ENCODE results near the gene TPBGL.

Gene TPBGL

DNA sequence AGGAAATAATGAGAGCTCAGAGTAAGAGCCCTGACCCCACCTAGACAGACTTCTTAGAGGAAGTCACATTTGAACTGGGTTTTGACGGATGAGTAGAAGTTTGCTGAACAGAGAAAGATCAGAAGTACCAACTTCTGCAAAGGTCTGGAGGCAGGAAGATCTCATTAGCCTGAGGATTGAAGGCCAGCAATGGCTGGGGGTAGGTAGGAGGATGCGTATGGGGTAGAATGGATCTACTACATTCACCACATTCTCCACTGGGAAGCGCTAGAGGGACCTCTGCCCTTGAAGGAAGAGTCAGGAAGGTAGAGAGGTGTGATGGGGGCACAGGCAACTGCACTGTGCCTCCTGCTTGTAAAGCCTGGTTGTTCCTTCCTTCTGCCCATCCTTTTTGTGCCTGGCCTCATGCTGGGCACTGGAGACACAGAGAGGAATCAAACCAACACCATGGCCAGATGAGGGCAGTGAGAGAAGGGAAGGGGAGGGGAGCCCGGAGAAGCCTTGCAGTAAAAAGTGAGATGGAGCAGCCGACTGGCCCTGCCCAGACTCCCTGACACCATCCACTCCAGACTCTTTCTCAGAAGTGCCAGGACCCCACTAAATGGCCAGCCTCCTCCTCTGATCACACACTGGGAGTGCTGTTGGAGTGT is 4.9 kb downstream of the TPBGL start:
- Histone ChIP-seq H3K27me3 (ENCODE audit: control insufficient read depth in 2 of 2, insufficient read depth in 2 of 2, low read length in 2 of 2) (peaks cover 11 to 23% of the 10 kb centered on the region in 2 donors), H3K27ac (ENCODE audit: low read depth in 2 of 2, low read length in 2 of 2) (no peak overlapping the region), H3K4me3 (ENCODE audit: low read length in 2 of 2) (no peak overlapping the region), H3K4me1 (ENCODE audit: control insufficient read depth in 2 of 2, insufficient read depth in 2 of 2, low read length in 2 of 2) (peaks cover 3 to 9% of the 10 kb centered on the region in 2 donors), H3K36me3 (ENCODE audit: control insufficient read depth in 2 of 2, insufficient read depth in 2 of 2, low read length in 2 of 2) (no peaks in the 10 kb centered on the region), H3K9me3 (ENCODE audit: control insufficient read depth in 2 of 2, low read length in 2 of 2) (no peaks in the 10 kb centered on the region), H3K9ac (ENCODE audit: low read depth in 1 of 2, low read length in 2 of 2) (no peak overlapping the region)

DNA sequence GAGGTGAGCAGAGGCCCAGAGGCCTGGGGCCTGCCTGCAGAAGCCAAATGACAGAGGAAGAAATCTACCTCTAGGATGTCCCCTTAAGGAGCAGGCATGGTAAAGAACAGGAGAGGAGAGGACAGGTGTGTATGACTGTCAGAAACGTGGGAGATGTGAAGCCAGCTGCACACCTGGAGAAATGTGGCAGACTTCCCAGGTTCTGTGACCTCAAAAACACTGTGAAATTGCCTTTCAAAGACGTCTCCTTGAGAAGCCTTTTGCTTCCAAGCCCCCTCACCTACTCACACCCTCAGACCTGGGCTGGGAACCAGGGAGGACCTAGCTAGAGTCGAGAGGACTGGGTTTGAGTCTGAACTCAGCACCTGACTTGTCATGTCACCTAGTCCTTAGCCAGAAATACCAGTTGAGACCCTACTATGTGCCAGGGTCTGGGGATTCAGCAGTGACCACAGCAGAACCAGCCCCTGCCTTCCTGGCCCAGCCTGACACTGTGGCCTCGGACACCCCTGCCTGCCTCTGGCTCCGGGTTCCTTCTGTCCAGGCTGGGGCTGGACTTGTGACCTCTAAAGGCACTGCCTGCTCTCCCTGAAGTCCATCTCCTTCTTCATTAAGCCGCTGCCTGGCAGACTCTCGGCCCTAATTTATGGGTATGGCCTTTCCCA is 5.6 kb downstream of the TPBGL start:
- H3K36me3 ChIP-seq (ENCODE audit: control insufficient read depth in 2 of 2, insufficient read depth in 2 of 2, low read length in 2 of 2): no peaks in the 10 kb centered on the region
- H3K4me1 ChIP-seq (ENCODE audit: control insufficient read depth in 2 of 2, insufficient read depth in 2 of 2, low read length in 2 of 2): peaks cover 0 to 7% of the 10 kb centered on the region in 2 donors
- H3K9me3 ChIP-seq (ENCODE audit: control insufficient read depth in 2 of 2, low read length in 2 of 2): no peaks in the 10 kb centered on the region
- H3K27ac ChIP-seq (ENCODE audit: low read depth in 2 of 2, low read length in 2 of 2): no peak overlapping the region
- peaks cover 11 to 19% of the 10 kb centered on the region in 2 donors for H3K27me3 ChIP-seq (ENCODE audit: control insufficient read depth in 2 of 2, insufficient read depth in 2 of 2, low read length in 2 of 2)
- no peak overlapping the region for H3K9ac ChIP-seq (ENCODE audit: low read depth in 1 of 2, low read length in 2 of 2)
- no peak overlapping the region for H3K4me3 ChIP-seq (ENCODE audit: low read length in 2 of 2)

GRCh38 chr11:75246671-75247350 is 6.2 kb downstream of the TPBGL start:
- no peak overlapping the region for H3K27ac ChIP-seq (ENCODE audit: low read depth in 2 of 2, low read length in 2 of 2)
- no peaks in the 10 kb centered on the region for H3K36me3 ChIP-seq (ENCODE audit: control insufficient read depth in 2 of 2, insufficient read depth in 2 of 2, low read length in 2 of 2)
- H3K27me3 ChIP-seq (ENCODE audit: control insufficient read depth in 2 of 2, insufficient read depth in 2 of 2, low read length in 2 of 2): peaks cover 11 to 19% of the 10 kb centered on the region in 2 donors
- peaks cover 0 to 3% of the 10 kb centered on the region in 2 donors for H3K4me1 ChIP-seq (ENCODE audit: control insufficient read depth in 2 of 2, insufficient read depth in 2 of 2, low read length in 2 of 2)
- no peak overlapping the region for H3K4me3 ChIP-seq (ENCODE audit: low read length in 2 of 2)
- H3K9ac ChIP-seq (ENCODE audit: low read depth in 1 of 2, low read length in 2 of 2): no peak overlapping the region
- no peaks in the 10 kb centered on the region for H3K9me3 ChIP-seq (ENCODE audit: control insufficient read depth in 2 of 2, low read length in 2 of 2)

GRCh38 chr11:75248924-75249256 is 8.3 kb downstream of the TPBGL start:
- Histone ChIP-seq H3K27ac (ENCODE audit: low read depth in 2 of 2, low read length in 2 of 2) (no peak overlapping the region), H3K4me1 (ENCODE audit: control insufficient read depth in 2 of 2, insufficient read depth in 2 of 2, low read length in 2 of 2) (no peaks in the 10 kb centered on the region), H3K9ac (ENCODE audit: low read depth in 1 of 2, low read length in 2 of 2) (no peak overlapping the region), H3K4me3 (ENCODE audit: low read length in 2 of 2) (no peak overlapping the region), H3K9me3 (ENCODE audit: control insufficient read depth in 2 of 2, low read length in 2 of 2) (no peaks in the 10 kb centered on the region), H3K27me3 (ENCODE audit: control insufficient read depth in 2 of 2, insufficient read depth in 2 of 2, low read length in 2 of 2) (peaks cover 0 to 6% of the 10 kb centered on the region in 2 donors), H3K36me3 (ENCODE audit: control insufficient read depth in 2 of 2, insufficient read depth in 2 of 2, low read length in 2 of 2) (no peaks in the 10 kb centered on the region)

GRCh38 chr11:75249704-75250103 is 9.1 kb downstream of the TPBGL start:
- no peak overlapping the region for H3K27ac ChIP-seq (ENCODE audit: low read depth in 2 of 2, low read length in 2 of 2)
- no peaks in the 10 kb centered on the region for H3K9me3 ChIP-seq (ENCODE audit: control insufficient read depth in 2 of 2, low read length in 2 of 2)
- no peak overlapping the region for H3K9ac ChIP-seq (ENCODE audit: low read depth in 1 of 2, low read length in 2 of 2)
- no peaks in the 10 kb centered on the region for H3K36me3 ChIP-seq (ENCODE audit: control insufficient read depth in 2 of 2, insufficient read depth in 2 of 2, low read length in 2 of 2)
- no peaks in the 10 kb centered on the region for H3K4me1 ChIP-seq (ENCODE audit: control insufficient read depth in 2 of 2, insufficient read depth in 2 of 2, low read length in 2 of 2)
- H3K4me3 ChIP-seq (ENCODE audit: low read length in 2 of 2): no peak overlapping the region
- H3K27me3 ChIP-seq (ENCODE audit: control insufficient read depth in 2 of 2, insufficient read depth in 2 of 2, low read length in 2 of 2): no peaks in the 10 kb centered on the region

DNA sequence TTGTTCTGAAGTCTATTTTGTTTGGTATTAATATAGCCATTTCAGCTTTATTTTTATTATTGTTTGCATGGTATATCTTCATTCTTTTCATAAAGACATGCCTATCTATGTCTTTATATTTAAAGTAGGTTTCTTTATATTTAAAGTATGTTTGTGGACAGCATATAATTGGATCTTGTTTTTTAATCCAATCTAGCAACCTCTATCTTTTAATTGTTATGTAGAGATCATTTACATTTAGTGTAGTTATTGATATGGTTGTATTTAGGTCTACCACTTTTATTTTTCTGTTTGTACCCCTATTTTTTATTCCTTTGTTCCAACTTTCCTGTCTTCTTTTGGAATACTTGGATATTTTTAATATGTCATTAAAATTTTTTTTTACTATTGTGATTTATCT is 13.8 kb downstream of the TPBGL start:
- H3K4me3 ChIP-seq (ENCODE audit: low read length in 2 of 2): no peak overlapping the region
- H3K27ac ChIP-seq (ENCODE audit: low read depth in 2 of 2, low read length in 2 of 2): no peak overlapping the region
- no peaks in the 10 kb centered on the region for H3K9me3 ChIP-seq (ENCODE audit: control insufficient read depth in 2 of 2, low read length in 2 of 2)
- peaks cover 2 to 3% of the 10 kb centered on the region in 2 donors for H3K27me3 ChIP-seq (ENCODE audit: control insufficient read depth in 2 of 2, insufficient read depth in 2 of 2, low read length in 2 of 2)
- no peak overlapping the region for H3K9ac ChIP-seq (ENCODE audit: low read depth in 1 of 2, low read length in 2 of 2)
- no peaks in the 10 kb centered on the region for H3K36me3 ChIP-seq (ENCODE audit: control insufficient read depth in 2 of 2, insufficient read depth in 2 of 2, low read length in 2 of 2)
- no peaks in the 10 kb centered on the region for H3K4me1 ChIP-seq (ENCODE audit: control insufficient read depth in 2 of 2, insufficient read depth in 2 of 2, low read length in 2 of 2)

DNA sequence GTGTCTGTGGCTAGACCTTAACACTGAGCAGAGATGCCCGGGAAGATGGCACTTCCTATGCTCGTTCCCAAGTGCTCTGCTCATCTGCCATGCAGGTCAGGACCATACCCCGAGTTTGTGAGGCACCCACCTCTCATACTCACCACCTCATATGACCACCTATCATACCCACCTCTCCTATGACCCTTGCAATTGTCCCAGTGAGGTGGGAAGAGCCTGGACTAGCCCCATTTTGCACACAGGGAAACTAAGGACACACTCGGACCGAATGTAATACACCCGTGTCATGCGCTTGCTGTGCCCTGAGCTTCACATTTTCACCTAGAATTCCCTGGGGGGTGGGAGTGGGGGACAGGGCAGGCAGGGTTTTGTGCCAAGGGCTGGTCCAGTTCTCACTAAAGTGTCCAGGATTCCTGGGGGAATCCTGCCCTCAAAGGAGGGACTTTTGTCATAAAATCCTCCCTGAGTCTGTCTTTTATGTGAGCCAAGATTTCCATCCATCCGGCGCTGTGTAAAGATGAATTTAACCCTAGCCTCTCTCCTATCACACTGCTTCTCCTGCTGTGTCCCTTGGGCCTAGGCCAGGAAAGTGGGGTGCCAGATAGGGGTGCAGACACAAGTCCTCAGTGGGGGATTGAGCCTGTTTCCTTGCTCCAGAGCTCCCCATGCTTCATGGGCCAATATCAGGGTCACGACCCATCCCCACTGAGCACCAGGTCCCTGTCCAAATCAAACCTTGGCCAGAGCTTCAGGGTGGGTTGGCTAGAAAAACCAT is 20.0 kb downstream of the TPBGL start:
- no peaks in the 10 kb centered on the region for H3K4me1 ChIP-seq (ENCODE audit: control insufficient read depth in 2 of 2, insufficient read depth in 2 of 2, low read length in 2 of 2)
- H3K27ac ChIP-seq (ENCODE audit: low read depth in 2 of 2, low read length in 2 of 2): no peak overlapping the region
- no peaks in the 10 kb centered on the region for H3K36me3 ChIP-seq (ENCODE audit: control insufficient read depth in 2 of 2, insufficient read depth in 2 of 2, low read length in 2 of 2)
- H3K9ac ChIP-seq (ENCODE audit: low read depth in 1 of 2, low read length in 2 of 2): no peak overlapping the region
- H3K9me3 ChIP-seq (ENCODE audit: control insufficient read depth in 2 of 2, low read length in 2 of 2): no peaks in the 10 kb centered on the region
- H3K4me3 ChIP-seq (ENCODE audit: low read length in 2 of 2): no peak overlapping the region
- peaks cover 2 to 3% of the 10 kb centered on the region in 2 donors for H3K27me3 ChIP-seq (ENCODE audit: control insufficient read depth in 2 of 2, insufficient read depth in 2 of 2, low read length in 2 of 2)

GRCh38 chr11:75261902-75262361 is 21.4 kb downstream of the TPBGL start:
- Histone ChIP-seq H3K27me3 (ENCODE audit: control insufficient read depth in 2 of 2, insufficient read depth in 2 of 2, low read length in 2 of 2) (peaks cover 0 to 3% of the 10 kb centered on the region in 2 donors), H3K36me3 (ENCODE audit: control insufficient read depth in 2 of 2, insufficient read depth in 2 of 2, low read length in 2 of 2) (peaks cover 2 to 3% of the 10 kb centered on the region in 2 donors), H3K9me3 (ENCODE audit: control insufficient read depth in 2 of 2, low read length in 2 of 2) (no peaks in the 10 kb centered on the region), H3K9ac (ENCODE audit: low read depth in 1 of 2, low read length in 2 of 2) (no peak overlapping the region), H3K27ac (ENCODE audit: low read depth in 2 of 2, low read length in 2 of 2) (no peak overlapping the region), H3K4me1 (ENCODE audit: control insufficient read depth in 2 of 2, insufficient read depth in 2 of 2, low read length in 2 of 2) (no peaks in the 10 kb centered on the region), H3K4me3 (ENCODE audit: low read length in 2 of 2) (no peak overlapping the region)

DNA sequence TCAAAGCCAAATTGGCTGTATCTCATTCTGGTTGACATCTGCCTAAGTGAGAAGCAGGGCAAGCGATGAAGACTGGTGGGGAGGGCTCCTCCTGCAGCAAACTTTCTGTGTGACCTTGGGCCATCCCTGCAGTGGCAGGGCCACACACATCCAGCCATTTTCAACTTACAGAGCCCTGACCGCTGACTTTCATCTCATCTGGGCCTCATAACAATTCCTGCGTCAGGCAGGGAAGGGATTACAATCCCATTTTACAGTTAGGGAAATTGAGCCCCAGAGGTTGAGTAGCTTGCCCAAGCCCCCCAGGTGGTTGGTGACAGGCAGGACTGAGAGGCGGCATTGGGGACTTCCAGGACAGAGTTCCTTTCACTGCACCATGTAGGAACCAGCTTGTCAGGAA is 21.9 kb downstream of the TPBGL start:
- no peak overlapping the region for H3K9ac ChIP-seq (ENCODE audit: low read depth in 1 of 2, low read length in 2 of 2)
- no peaks in the 10 kb centered on the region for H3K9me3 ChIP-seq (ENCODE audit: control insufficient read depth in 2 of 2, low read length in 2 of 2)
- peaks cover 0 to 3% of the 10 kb centered on the region in 2 donors for H3K27me3 ChIP-seq (ENCODE audit: control insufficient read depth in 2 of 2, insufficient read depth in 2 of 2, low read length in 2 of 2)
- peaks cover 6 to 8% of the 10 kb centered on the region in 2 donors for H3K36me3 ChIP-seq (ENCODE audit: control insufficient read depth in 2 of 2, insufficient read depth in 2 of 2, low read length in 2 of 2)
- no peak overlapping the region for H3K27ac ChIP-seq (ENCODE audit: low read depth in 2 of 2, low read length in 2 of 2)
- H3K4me3 ChIP-seq (ENCODE audit: low read length in 2 of 2): no peak overlapping the region
- no peaks in the 10 kb centered on the region for H3K4me1 ChIP-seq (ENCODE audit: control insufficient read depth in 2 of 2, insufficient read depth in 2 of 2, low read length in 2 of 2)

Measured in mucosa of rectum (tissue), 2 donors.